GM19193 (cell line): ENCODE data around the gene SHH.

ENCODE experiments used
- POLR2A ChIP-seq: IDR thresholded peaks from 4 replicates; pipeline ENCODE4 v1.6.1; 2011; ENCODE audit not compliant: insufficient read depth, insufficient read length; ENCODE audit errors: extremely low read depth

SHH gene

GRCh38 chr7:155795951-155796350 lies 16.3 kb downstream of the SHH start:
- TF ChIP-seq POLR2A: no peak

GRCh38 chr7:155795401-155795800 lies 16.9 kb downstream of the SHH start:
- TF ChIP-seq POLR2A: no peak

GRCh38 chr7:155794196-155794595 lies 18.1 kb downstream of the SHH start:
- TF ChIP-seq POLR2A: no peak

GRCh38 chr7:155793720-155794119 lies 18.5 kb downstream of the SHH start:
- TF ChIP-seq POLR2A: no peak

GRCh38 chr7:155792999-155793560 lies 19.2 kb downstream of the SHH start:
- no peak for TF ChIP-seq POLR2A

GRCh38 chr7:155792315-155792960 lies 19.8 kb downstream of the SHH start:
- TF ChIP-seq POLR2A: no peak

GRCh38 chr7:155791836-155792235 lies 20.4 kb downstream of the SHH start:
- TF ChIP-seq POLR2A: no peak

GRCh38 chr7:155791214-155791737 lies 21.0 kb downstream of the SHH start:
- TF ChIP-seq POLR2A: no peak

GRCh38 chr7:155790666-155791065 lies 21.6 kb downstream of the SHH start:
- TF ChIP-seq POLR2A: no peak

GRCh38 chr7:155789001-155789725 lies 23.1 kb downstream of the SHH start:
- no peak for TF ChIP-seq POLR2A

- TF ChIP-seq POLR2A: no peak
Observed at GRCh38 chr7:155788616-155789000, 23.7 kb downstream of the SHH start.

GRCh38 chr7:155787171-155787851 lies 25.0 kb downstream of the SHH start:
- TF ChIP-seq POLR2A: no peak

GRCh38 chr7:155786491-155786890 lies 25.8 kb downstream of the SHH start:
- no peak for TF ChIP-seq POLR2A

GRCh38 chr7:155785536-155785935 lies 26.7 kb downstream of the SHH start:
- TF ChIP-seq POLR2A: no peak

GRCh38 chr7:155782466-155782865 lies 29.8 kb downstream of the SHH start:
- no peak for TF ChIP-seq POLR2A
